ENCODE results near the gene HAUS7. TPM values are rescaled to one million over a fixed set of nuclear protein-coding genes. Genes with fewer than 3 reads are reported as not detected.

HAUS7 gene
- total and polyA plus RNA-seq, 2 of the 8 experiments (the other 6 are each of a cell fraction or from before 2014, with no cell fraction given): 45.4 to 54.0 TPM

- H3K23ac ChIP-seq (ENCODE audit: insufficient read length): no peak within 1 kb of the TSS
- no peaks in the 10 kb centered on the region for H3K4me1 ChIP-seq (replicated peaks in 1 of 4; ENCODE audit: control insufficient read depth in 3 of 4, insufficient read depth in 4 of 4, low read length in 3 of 4)
- no peak within 1 kb of the TSS for H4K91ac ChIP-seq (replicated peaks; ENCODE audit: insufficient read length, low read length)
- CTCF ChIA-PET (ENCODE audit: partially characterized antibody): interaction anchor here (0.8 to 1.5 kb wide), 6 partner anchors 11 to 504 kb away, joined by 3 to 7 read pairs (median 3); no protein-coding TSS in a partner anchor
- H2AFZ ChIP-seq (ENCODE audit: low read length): no peak within 1 kb of the TSS
- no peaks in the 10 kb centered on the region; a peak in 1 of 8 replicates for H3K36me3 ChIP-seq (ENCODE audit: control insufficient read depth in 2 of 4, insufficient read depth in 4 of 4, low read length in 3 of 4)
- 96% methylated on average over 12 of the region's 30 CpGs; no CpG with 5 or more reads in 1 of the 2 experiments for WGBS, 2 experiments (ENCODE audit: extremely low coverage in 1 of 2, insufficient coverage in 1 of 2, insufficient read length in 1 of 2, insufficient replicate concordance in 2 of 2, low coverage in 1 of 2, low lambda C conversion rate in 2 of 2, missing lambda C conversion rate in 1 of 2)
- H3K9ac ChIP-seq (replicated peaks in 1 of 4; ENCODE audit: extremely low read depth in 1 of 4, low read depth in 3 of 4, low read length in 3 of 4): no peak within 1 kb of the TSS
- H4K20me1 ChIP-seq (replicated peaks in 1 of 2; ENCODE audit: control insufficient read depth in 1 of 2, insufficient read depth in 2 of 2, low read length in 2 of 2): no peaks in the 10 kb centered on the region
- no peaks in the 10 kb centered on the region for H3K79me2 ChIP-seq (ENCODE audit: control insufficient read depth in 1 of 2, insufficient read depth in 2 of 2, low read length in 2 of 2)
- no peak within 1 kb of the TSS for H2AK5ac ChIP-seq (ENCODE audit: low read depth, low read length)
- H3K23me2 ChIP-seq (ENCODE audit: low read depth, low read length): no peaks in the 10 kb centered on the region
- H2BK120ac ChIP-seq (replicated peaks; ENCODE audit: low read depth, low read length): no peak within 1 kb of the TSS
- no peak within 1 kb of the TSS for H3K27ac ChIP-seq (ENCODE audit: low read depth, low read length)
- FAIRE-seq (no peak), DNase-seq (ENCODE audit: low read depth in 1 of 2, low spot score in 2 of 2) (no peak)
- H3K79me1 ChIP-seq (ENCODE audit: low read depth, low read length): no peaks in the 10 kb centered on the region
- H2BK15ac ChIP-seq (ENCODE audit: low read length): no peak within 1 kb of the TSS
- no peaks in the 10 kb centered on the region for H3K9me3 ChIP-seq (ENCODE audit: insufficient read depth in 2 of 2, low read depth in 1 of 2, low read length in 1 of 2)
- no peak within 1 kb of the TSS for H4K5ac ChIP-seq (ENCODE audit: insufficient read length, low read depth, low read length)
- no peak within 1 kb of the TSS for H3K4ac ChIP-seq (replicated peaks; ENCODE audit: insufficient read length, low read depth, low read length)
- H2BK12ac ChIP-seq (ENCODE audit: low read depth, low read length): no peak within 1 kb of the TSS
- H3K4me3 ChIP-seq (ENCODE audit: extremely low read depth in 1 of 4, insufficient read depth in 2 of 4, low read depth in 3 of 4, low read length in 4 of 4): no peak within 1 kb of the TSS
- no peak within 1 kb of the TSS for H3K4me2 ChIP-seq (ENCODE audit: insufficient read depth in 1 of 2, low read depth in 2 of 2, low read length in 2 of 2)
- TF ChIP-seq, protein P1, sequence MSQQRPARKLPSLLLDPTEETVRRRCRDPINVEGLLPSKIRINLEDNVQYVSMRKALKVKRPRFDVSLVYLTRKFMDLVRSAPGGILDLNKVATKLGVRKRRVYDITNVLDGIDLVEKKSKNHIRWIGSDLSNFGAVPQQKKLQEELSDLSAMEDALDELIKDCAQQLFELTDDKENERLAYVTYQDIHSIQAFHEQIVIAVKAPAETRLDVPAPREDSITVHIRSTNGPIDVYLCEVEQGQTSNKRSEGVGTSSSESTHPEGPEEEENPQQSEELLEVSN (IDR thresholded peaks at IDR 0.05): no peak
- TF ChIP-seq FOSL1 (IDR thresholded peaks at IDR 0.05; ENCODE audit: insufficient read depth, low read depth, low read length): no peak
- no peak for TF ChIP-seq SP1 (IDR thresholded peaks at IDR 0.05; ENCODE audit: low read depth, low read length)
- no peak for TF ChIP-seq TBP (IDR thresholded peaks at IDR 0.05; ENCODE audit: low read depth, low read length)
- no peak for TF ChIP-seq EZH2 (IDR thresholded peaks at IDR 0.05; ENCODE audit: low read depth, low read length, severe bottlenecking)
- TF ChIP-seq NRF1 (IDR thresholded peaks at IDR 0.05; ENCODE audit: low read depth, low read length): no peak
- TF ChIP-seq HDAC6 (IDR thresholded peaks at IDR 0.05; ENCODE audit: low read depth, low read length): no peak
- TF ChIP-seq BRCA1 (IDR thresholded peaks at IDR 0.05; ENCODE audit: low read depth, low read length): no peak
- H3K14ac ChIP-seq (ENCODE audit: insufficient read length): no peak within 1 kb of the TSS
- H3K18ac ChIP-seq (ENCODE audit: extremely low read depth, low read length): no peak within 1 kb of the TSS
- H3K56ac ChIP-seq (replicated peaks; ENCODE audit: insufficient read length, low read depth, low read length): no peak within 1 kb of the TSS
- no peak within 1 kb of the TSS for H2BK5ac ChIP-seq (ENCODE audit: low read depth, low read length)
- no peak within 1 kb of the TSS for H4K8ac ChIP-seq (ENCODE audit: extremely low read depth, insufficient read depth, low read length)
- H2BK20ac ChIP-seq (ENCODE audit: low read length): no peak within 1 kb of the TSS
- POLR2A ChIA-PET (ENCODE audit: partially characterized antibody): interaction anchor here (1.2 kb wide), 1 partner anchor 10 kb away, joined by 3 read pairs; no protein-coding TSS in a partner anchor
- no peaks in the 10 kb centered on the region for H3K27me3 ChIP-seq (replicated peaks in 1 of 4; ENCODE audit: control insufficient read depth in 3 of 4, extremely low read depth in 1 of 4, insufficient read depth in 3 of 4, low read length in 3 of 4)
These were observed 24.3 kb downstream of the HAUS7 start, which contains the start of gene TREX2 for GRCh38 chrX:153445856-153446635. TREX2 (minus strand) TSS chrX:153446056; CDS start chrX:153445430, 626 bp downstream.
